Non-pigmented ciliary epithelial cell (primary cell): Measurements from ENCODE around the gene CCNQ.

Source experiments
- DNase-seq: peaks from one replicate; pipeline ENCODE4 v3.0.0-alpha.2; 2010; ENCODE audit warnings: low read depth

The CCNQ gene

DNA sequence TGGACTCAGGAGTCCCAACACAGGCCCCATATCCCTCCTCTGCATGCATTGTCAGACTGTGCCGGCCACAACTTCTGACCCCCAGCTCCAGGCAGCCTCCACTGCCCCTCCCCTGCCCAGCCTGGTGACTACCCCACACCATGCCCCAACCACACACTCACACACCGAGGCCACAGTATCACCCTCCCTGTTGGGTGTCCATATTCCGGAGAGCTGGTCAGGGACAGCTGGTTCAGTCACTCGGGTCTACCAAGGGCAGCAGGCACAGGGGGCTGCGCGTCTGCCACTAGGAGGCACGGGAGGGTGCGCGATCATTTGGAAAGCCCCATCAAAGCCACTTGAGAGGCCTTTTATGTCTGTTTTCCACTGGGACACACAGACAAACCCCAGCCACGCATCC lies 26.3 kb downstream of the CCNQ start:
- no peak for DNase-seq

DNA sequence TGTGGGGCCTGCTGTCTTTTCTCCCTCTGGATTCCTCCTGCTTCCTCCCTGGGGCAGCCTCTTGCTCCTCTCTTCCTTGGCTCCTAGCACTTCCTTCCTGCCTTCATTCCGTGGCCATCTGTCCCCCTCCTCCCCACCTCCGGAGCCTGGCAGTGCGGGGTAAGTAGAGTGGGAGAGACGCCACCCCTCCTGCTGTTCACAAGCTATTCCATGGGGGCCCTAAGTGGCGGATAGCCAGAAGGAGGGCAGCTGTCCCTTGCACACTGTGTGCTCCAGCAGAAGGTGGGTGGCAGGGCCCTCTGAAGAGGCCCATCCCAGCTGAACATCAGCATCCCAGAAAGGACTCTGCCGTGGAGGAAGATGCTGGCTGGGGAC lies 27.4 kb downstream of the CCNQ start:
- DNase-seq: no peak

DNA sequence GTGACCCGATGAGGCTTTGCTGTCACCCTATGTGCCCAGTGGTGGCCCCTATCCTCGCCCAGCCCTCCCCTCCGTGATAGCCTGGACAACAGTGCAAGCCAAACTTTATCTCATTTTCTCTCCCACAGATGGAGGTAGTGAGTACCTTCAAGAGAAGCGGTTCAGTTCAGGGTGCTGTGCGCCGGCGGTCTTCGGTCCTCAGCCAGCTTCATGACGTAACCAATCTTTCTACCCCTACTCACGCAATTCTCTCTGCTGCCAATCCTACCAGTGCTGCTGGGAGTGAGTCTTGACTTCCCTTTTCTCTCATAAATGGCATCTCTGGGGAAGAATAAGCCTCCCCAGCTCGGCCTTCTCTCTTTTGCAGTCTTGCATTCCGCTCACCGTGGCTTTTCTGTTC lies 29.5 kb downstream of the CCNQ start:
- DNase-seq: no peak

DNA sequence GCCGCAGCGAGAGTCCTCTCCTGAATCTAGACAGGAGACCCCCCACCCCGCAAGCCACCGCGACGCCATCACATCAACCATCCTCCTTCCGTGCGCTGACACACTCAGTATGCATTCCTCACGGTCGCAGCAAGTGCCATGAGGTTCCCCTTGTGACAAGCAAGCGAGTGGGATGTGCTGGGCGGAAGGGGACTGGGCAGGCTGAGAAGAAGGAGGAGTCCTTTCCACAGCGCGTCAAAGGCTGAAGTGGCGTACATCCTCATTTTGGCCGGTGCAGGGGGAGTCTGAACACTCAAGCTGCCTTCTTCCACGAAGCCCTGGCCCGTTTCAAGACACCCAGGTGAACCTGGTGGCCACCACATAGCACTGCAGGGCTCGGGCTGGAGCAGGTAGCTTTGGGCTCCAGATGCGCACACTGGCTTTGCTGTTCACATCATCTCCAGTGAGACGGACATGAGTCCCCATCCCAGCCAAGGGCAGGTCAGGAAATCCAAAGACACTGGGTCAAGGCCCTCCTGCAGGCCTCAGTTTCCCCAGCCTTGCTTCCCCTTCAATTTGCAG lies 30.4 kb downstream of the CCNQ start:
- DNase-seq: no peak

DNA sequence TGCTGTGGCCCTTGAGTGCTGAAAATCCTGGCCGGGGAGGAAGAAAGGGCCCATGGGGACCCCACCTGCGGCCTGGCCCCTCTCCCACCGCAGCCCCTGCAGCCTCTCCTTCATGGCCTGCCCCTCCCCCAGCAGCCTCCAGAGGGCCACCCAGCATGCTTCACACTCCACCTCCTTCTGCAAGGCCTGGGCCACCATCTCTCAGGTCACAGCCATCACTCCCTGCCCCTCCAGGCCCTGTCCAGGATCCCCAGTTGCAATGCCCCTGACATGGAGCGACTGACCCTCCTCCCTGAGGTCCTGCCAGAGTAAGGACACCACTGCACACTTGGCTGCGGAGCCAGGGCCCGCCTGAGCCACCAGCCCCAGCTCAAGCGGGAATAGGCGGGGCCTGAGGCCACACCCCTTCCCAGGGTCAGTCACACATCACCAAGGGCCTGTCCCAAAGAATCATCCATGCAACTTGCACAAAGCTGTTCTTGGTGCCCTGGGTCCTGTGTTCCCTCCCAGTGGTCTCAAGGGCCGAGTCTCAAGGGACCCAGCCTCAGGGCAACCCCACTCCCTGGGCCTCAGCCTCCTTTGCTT lies 32.9 kb downstream of the CCNQ start:
- no peak for DNase-seq

DNA sequence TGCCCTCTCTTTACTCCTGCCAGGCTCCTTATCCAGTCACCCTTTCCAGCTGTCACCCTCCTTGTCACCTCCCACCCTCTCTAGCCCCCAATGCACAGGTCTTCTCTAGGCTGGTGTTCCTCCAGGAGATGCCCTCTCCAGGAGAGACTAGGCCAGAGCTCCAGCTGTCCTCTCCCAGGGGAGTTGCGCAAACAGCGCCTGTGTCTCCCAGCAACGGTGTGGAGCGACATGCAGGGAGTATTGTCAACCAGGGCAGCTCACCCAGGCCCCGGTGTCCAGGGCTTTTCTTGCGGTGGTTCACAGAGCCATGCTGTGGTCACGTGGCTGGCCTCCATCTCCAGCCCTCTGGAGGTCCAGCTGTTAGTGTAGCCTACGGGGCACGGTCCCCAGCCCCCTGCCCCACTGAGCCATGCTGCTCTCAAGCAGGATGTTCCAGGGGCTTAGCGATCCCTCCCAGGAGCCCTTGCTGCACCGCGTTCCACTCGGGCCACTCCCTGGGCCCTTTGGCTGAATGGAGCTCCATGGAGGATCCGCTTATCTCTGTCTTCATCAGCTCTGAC lies 34.8 kb downstream of the CCNQ start:
- DNase-seq: no peak

DNA sequence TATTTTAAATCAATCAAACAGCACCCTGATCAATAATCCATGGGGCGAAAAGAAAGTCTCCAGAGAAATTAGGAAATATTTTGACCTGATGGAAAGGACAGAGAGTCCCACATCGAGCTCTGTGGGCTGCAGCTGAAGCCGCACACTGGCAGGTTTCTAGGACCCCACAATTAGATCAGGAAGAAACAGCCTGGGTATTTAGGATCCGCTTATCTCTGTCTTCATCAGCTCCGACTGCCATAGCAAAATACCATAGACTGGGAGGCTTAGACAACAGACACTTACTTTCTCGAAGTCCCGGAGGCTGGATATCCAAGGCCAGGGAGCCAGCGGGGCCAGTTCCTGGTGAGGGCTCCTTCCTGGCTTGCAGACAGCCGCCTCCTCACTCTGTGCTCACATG lies 36.4 kb downstream of the CCNQ start:
- DNase-seq: no peak

DNA sequence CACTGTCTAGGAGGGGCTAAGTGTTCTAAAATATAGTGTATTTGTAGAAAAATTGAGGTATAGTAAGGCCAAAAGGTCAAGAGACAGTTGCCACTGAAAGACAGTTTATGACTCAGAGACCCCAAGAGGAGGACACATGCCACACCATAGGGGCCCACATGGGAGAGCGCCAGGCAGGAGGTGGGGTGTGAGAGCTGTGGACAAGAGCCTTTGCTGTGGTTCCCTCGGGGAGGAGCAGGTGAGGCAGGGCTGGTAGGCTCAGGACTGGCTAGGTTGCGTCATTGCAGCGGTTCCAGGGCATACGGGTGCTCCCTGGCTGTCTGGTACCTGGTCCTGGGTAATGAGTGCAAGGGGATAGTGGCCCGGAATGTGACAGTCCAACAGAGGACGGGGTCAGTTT lies 37.6 kb downstream of the CCNQ start:
- no peak for DNase-seq

DNA sequence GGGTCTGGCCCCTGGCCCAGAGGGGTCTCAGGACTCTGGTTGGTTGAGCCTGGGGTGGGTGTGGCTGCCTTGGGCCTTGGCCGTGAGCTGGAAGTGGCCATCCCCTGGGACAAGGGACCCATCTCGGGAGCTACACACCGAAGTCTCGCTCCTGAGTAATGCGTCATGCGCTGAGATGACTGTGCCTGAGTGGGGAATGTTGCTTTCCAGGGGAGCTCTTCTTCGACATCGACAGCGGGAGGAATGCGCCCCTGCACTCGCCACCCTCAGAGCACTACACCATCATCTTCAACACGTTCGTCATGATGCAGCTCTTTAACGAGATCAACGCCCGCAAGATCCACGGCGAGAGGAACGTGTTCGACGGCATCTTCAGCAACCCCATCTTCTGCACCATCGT lies 38.5 kb downstream of the CCNQ start:
- DNase-seq: no peak

DNA sequence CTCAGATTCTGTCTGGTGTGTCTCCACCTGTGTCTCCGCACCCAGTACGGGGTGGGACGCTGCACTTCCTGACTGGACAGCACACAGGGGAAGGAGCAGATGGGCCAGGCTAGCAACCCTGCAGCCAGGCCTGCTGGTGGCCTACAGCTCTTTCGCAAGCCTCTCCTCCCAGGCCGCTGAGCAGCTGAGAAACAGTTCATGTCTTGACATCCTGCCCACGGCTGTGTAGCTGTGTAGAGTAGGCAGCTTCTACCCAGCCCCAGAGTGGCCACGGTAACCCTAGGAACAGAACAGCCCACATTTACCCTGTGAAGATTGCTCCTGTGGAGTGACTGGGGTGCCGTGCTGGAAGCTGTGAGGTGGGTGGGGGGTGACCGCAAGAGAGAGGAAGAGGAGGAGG lies 38.9 kb downstream of the CCNQ start:
- DNase-seq: no peak

DNA sequence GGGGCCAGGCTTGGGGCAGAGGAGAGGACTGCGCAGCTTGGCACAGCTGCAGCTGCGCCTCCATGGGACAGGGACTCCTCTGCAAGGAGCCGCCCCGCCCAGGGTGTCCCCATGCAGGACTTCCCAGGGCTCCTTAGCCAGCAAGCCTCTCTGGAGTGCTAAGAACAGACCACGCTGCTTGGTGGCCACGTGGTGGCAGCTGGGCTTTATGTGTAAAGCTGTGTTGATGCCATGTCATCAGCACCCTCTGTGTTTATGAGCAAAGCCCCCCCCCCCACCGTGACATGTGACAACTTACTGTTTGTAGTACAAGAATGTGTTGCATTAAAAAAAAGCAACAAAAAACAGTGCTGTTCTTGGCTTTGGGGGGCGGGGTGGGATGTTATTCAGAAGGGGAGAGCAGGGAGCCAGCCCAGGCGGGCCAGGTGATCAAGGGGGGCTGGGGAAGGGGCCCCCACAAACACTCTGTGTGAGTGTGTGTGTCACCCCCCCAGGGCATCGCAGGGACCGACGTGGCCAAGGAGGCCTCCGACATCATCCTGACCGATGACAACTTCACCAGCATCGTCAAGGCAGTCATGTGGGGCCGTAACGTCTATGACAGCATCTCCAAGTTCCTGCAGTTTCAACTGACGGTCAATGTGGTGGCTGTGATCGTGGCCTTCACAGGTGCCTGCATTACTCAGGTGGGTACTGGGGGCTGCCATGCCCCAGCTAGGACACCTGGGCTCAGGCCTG lies 41.2 kb downstream of the CCNQ start:
- DNase-seq: no peak

DNA sequence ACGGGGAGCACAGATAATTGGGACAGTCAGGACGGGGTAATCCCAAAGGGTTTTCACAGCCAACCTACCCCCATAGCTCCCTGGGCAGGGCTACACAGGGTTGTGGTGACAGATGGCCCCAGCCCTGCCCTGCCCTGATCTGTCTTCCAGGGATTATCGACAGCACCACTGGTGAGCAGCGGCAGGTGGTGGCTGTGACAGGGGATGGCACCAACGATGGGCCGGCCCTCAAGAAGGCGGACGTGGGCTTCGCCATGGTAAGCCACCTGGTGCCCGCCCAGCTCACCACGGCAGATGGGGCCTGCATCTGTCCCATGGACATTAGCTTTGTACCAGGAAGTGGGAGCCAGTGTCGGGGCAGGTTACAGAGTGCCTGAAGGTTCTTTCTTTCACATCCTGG lies 42.2 kb downstream of the CCNQ start:
- DNase-seq: no peak

DNA sequence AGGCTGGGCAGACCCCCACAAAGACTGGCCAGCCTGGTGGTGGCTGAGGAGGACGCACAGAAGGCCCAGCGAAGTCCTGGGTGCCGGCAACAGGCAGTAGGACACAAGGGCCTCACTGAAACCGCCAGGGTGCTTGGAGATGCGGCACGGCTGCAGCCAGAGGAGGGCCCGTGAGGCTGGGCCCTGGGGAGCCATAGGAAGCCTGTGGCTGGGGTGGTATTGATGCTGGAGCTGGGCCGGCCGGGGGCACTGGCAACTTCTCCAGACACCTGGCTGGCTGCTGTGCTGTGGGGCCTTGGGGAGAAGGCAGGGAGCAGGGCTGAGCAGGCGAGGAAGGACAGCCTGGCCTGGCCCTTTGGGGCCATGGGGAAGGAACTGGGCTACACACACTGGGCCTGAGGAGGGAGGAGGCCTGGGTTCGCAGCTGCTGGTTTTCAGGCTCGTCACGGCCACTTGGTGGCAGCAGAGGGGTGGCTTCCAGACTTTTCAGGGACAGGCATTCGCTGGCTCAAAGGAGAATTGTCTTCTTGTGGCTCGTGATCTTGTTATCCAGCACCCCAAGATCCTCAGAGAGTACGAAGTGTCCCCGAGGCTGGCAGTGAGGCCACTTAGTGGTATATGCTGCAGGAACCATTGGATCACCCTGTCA lies 44.3 kb downstream of the CCNQ start:
- no peak for DNase-seq

DNA sequence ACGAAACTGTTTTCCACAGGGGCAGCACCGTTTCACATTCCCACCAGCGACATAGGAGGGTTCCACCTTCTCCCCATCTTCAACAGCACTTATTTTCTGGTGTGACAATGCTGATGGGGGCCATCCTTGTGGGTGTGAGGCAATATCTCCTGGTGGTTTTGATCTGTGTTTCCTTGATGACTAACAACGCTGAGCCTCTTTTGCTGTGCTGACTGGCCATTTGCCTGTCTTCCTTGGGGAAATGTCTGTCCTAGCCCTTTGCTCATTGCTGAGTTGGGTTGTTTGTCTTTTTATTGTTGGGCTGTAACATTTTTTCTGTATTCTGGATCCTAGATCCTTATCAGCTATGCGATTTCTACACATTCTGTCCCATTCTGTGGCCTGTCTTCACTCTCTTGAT lies 47.8 kb downstream of the CCNQ start:
- DNase-seq: no peak

DNA sequence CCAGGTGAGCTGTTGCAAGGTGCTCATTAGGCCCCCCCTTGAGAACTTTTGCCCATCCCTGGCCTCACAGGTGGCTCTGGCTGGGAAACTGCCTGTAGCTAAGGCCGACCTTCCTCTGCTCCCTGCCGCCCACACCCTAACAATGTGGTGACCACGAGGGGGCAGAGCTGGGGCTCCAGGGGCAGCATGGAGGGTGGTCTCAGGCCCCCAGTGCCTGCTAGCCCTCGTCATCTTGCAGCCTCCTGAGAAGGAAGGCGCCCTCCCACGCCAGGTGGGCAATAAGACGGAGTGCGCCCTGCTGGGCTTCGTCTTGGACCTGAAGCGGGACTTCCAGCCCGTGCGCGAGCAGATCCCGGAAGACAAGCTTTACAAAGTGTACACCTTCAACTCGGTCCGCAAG lies 49.1 kb downstream of the CCNQ start:
- DNase-seq: no peak

DNA sequence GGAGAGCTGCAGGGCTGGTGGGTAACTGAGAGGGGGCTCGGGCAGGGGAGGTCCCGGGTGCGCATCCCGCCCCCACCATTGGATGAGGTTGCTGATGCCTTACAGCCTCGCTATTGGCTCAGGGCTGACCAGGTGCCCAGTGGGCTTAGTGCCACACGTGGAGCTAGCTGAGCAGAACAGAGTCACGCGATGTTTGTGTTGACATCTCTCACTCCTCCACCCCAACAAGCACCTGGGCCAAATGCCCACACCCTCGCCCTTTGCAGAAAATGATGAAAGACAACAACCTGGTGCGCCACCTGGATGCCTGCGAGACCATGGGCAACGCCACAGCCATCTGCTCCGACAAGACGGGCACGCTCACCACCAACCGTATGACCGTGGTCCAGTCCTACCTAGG lies 49.7 kb downstream of the CCNQ start:
- DNase-seq: no peak

DNA sequence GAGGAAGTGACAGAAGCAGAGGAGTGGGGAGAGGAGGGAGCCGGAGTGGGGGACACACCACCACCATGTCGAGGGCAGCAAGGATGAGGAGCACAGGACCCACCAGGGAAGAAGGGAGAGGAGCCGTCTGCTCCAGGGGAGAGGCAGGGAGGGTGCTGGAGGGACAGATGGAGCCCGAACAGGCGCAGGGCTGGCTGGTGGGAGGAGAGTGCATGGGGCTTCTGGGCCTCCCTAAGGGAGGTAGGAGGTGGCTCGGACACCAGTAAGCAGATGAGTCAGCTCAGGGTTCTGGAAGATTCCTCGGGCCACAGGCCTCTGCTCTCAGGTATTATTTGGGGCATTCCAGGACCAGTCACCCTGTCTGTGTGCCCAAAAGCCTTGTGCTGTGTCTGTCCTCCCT lies 51.7 kb downstream of the CCNQ start:
- DNase-seq: no peak

DNA sequence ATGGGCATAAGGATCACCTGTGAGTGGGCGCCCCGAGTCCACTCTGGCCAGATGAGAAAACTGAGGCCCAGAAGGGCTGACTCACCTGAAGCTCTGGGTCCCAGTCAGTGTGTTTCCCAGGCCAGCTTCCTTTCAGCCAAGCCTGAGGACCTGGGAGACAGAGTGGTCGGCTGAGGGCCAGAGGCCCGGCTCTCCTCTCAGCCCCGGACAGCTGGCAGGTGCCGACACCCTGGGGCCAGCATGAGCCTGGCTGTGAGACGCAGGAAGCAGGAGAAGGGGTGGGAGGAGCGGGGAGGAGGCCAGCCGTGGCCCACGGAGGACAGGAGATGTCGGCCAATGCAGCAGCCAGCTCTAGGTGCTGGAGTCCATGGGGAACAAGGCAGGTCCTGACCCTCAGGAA lies 52.6 kb downstream of the CCNQ start:
- no peak for DNase-seq

DNA sequence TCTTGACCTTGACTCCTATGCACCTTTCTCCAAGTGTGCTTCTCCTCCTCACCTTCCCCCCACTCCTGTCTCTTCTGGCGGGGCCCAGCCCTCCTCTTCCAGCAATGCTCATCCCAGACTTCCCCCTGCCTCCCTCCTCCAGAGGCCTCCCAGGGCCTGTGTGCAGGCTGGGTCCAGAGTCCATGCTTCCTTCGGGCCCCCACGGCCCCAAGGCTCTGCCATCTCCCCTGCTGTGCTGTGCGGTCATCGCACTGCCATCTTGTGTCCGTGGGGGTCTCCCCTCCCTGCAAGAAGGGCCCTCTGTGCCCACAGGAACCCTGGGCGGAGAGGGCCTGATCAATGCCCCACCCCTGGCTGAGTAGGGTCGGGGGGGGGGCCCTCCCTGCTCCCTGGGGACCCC lies 54.2 kb downstream of the CCNQ start:
- no peak for DNase-seq

DNA sequence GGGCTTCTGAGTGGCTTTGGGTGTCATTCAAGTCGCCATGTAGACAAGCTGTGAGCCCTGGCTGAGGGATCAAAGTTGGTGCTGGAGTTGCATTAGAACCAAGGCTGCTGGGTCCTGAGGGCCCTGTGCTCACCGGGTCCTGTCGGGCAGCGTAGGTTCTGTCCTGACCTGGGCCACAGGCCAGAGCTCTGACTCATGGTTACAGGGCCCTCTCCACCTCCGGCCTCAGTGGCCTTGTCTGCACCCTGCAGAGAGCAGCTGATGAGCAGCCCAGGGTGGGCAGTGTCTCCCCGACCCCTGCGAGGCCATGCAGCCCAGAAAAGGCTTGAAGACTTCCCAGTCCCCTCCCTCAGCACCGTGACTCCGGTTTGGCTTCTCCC lies 59.0 kb downstream of the CCNQ start:
- DNase-seq: no peak

DNA sequence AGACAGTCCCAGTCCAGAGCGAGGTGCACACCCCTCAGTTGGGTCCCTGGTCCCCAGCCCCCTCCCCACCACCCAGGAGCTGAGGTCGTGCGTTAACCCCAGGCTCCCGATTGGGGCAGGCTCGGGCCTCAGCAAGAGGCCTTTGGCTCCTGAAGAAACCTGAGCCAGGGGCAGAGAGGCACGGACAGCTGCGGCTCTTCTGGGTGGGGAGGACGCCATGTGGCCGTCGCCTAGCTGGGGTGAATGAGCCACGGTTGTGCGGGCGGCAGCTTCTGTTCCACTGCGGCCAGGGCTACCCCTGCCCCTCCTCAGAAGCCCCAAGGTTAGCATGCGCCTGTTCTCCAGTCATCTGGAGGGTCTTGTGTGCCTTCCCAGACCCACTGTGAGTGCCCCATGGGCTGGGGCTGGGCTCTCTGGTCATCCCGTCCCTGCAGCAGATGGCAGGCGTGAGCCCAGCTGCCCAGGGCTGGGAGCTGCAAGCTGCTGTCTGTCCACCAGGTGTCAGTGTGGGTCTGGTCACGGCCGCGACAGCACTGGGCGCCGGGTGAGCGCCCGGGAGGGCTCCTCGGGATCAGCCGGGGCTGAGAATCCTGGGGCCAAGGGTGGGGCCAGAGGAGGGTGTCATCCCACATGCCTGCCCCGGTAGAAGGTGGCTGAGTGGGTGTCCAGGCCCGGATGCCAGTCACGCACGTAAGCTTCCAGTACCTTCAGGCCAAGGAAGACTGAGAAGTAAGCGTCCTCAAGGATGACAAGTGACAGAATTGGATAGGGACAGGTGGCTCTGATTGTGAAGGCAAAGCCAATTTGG lies 59.6 kb downstream of the CCNQ start:
- no peak for DNase-seq

DNA sequence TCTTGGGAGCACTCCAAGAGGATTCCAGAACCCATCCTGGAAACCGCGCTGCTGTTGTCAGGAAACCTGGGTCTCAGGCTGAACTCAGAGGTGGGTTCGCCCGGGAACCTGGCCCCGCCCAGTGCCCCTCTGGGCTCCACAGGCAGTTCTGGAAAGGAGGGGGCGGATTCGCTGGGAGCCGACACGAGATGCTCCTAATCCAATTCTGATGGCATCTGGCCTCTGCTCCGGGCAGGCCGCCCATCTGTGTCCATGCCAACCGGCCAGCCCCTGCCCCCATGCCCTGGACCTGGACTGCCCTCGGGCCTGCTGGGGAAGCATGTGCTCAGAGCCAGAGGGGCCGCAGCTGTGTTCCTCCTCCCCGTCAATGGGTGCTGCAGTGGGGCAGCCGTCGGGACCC lies 60.5 kb downstream of the CCNQ start:
- no peak for DNase-seq
